Keratinocyte (primary cell): ENCODE results near the gene GPRIN1. TPM values are rescaled to one million over a fixed set of nuclear protein-coding genes. Genes with fewer than 3 reads are reported as not detected.
A peak's percentile ranks its signal among the peaks of the same experiment; 100 is the strongest.

ENCODE experiments used
- DNase-seq: peaks from one replicate; pipeline ENCODE4 v3.0.0-alpha.2; 2011; ENCODE audit warnings: low read depth, missing footprints, low spot score
- FAIRE-seq: peaks from 2 replicates; lab custom pipeline; 2011; peaks lifted over from hg19 to GRCh38; lab: Jason Lieb, UNC
- H2AFZ ChIP-seq: 2 replicates; pipeline ENCODE4 v1.6.0; 2012; ENCODE audit warnings: low read length, control low read depth, inconsistent platforms; ENCODE audit not compliant: control insufficient read depth
- H3K27ac ChIP-seq: 2 replicates; pipeline ENCODE4 v1.5.1; 2011; ENCODE audit warnings: low read length; ENCODE audit not compliant: control insufficient read depth, insufficient read depth
- H3K27me3 ChIP-seq: 3 replicates; pipeline ENCODE4 v1.6.0; 2011; ENCODE audit warnings: low read length; ENCODE audit not compliant: control insufficient read depth, insufficient read depth; ENCODE audit errors: extremely low read depth
- H3K36me3 ChIP-seq, 2 experiments: 2 replicates in 1 of 2; 3 replicates in 1 of 2; pipeline ENCODE4 v1.5.1; 2011; ENCODE audit warnings: low read length in 2 of 2, mild to moderate bottlenecking in 1 of 2; ENCODE audit not compliant: control insufficient read depth in 2 of 2, insufficient read depth in 2 of 2; ENCODE audit errors: extremely low read depth in 1 of 2
- H3K4me1 ChIP-seq: 3 replicates; pipeline ENCODE4 v1.5.1; 2011; ENCODE audit warnings: low read length; ENCODE audit not compliant: control insufficient read depth, insufficient read depth; ENCODE audit errors: extremely low read depth
- H3K4me2 ChIP-seq: 3 replicates; pipeline ENCODE4 v1.6.0; 2011; ENCODE audit warnings: low read depth, low read length; ENCODE audit not compliant: control insufficient read depth, insufficient read depth; ENCODE audit errors: extremely low read depth
- H3K4me3 ChIP-seq, 3 experiments: fragments of 200-600 bp in 1 of 3; sonication (generic) in 1 of 3; 2 replicates in 2 of 3; 3 replicates in 1 of 3; pipeline ENCODE4 v1.5.1; 2011 to 2016; ENCODE audit warnings: low read length in 3 of 3, mild to moderate bottlenecking in 3 of 3, control low read depth in 2 of 3, inconsistent platforms in 1 of 3, low read depth in 1 of 3, mixed read lengths in 1 of 3, mixed run types in 1 of 3, moderate library complexity in 1 of 3; ENCODE audit not compliant: control insufficient read depth in 2 of 3, insufficient read depth in 2 of 3; ENCODE audit errors: extremely low read depth in 1 of 3
- H3K79me2 ChIP-seq: 2 replicates; pipeline ENCODE4 v1.6.0; 2012; ENCODE audit warnings: low read length; ENCODE audit not compliant: control insufficient read depth, insufficient read depth
- H3K9ac ChIP-seq: 3 replicates; pipeline ENCODE4 v1.6.0; 2011; ENCODE audit warnings: low read length; ENCODE audit not compliant: control insufficient read depth, insufficient read depth; ENCODE audit errors: extremely low read depth
- H3K9me1 ChIP-seq: 3 replicates; pipeline ENCODE4 v1.6.0; 2011; ENCODE audit warnings: low read length; ENCODE audit not compliant: control insufficient read depth, insufficient read depth; ENCODE audit errors: extremely low read depth
- H3K9me3 ChIP-seq: 2 replicates; pipeline ENCODE4 v1.5.1; 2012; ENCODE audit warnings: low read depth, low read length; ENCODE audit not compliant: control insufficient read depth
- H4K20me1 ChIP-seq: 3 replicates; pipeline ENCODE4 v1.6.0; 2011; ENCODE audit warnings: low read length; ENCODE audit not compliant: control insufficient read depth, insufficient read depth; ENCODE audit errors: extremely low read depth
- CTCF ChIP-seq, 3 experiments: IDR thresholded peaks in 1 of 3; conservative IDR thresholded peaks in 1 of 3; optimal IDR thresholded peaks in 1 of 3; 2 replicates in 2 of 3; 3 replicates in 1 of 3; pipeline versions ENCODE3 to v1.5.1; 2011; ENCODE audit warnings: low read length in 3 of 3, mild to moderate bottlenecking in 3 of 3, moderate library complexity in 2 of 3, control low read depth in 1 of 3, inconsistent platforms in 1 of 3; ENCODE audit not compliant: insufficient read depth in 2 of 3; ENCODE audit errors: extremely low read depth in 1 of 3
- EZH2 ChIP-seq: IDR thresholded peaks from one replicate; pipeline ENCODE4 v1.6.1; 2012; ENCODE audit warnings: inconsistent platforms, mild to moderate bottlenecking, low read length, moderate library complexity
- dilution Hi-C: fragments of 300-500 bp; cut with MboI; formaldehyde crosslinking; loops from one replicate; pipeline ENCODE4 v1.7.0; 2020; ENCODE audit warnings: low sequenced_read_pairs; ENCODE audit not compliant: extremely low pct_ligation_motif_present
- polyA plus RNA-seq, 5 experiments: library from polyadenylated mRNA; depleted of rRNA in 3 of 5; stranded (reverse) in 3 of 5; stranded (forward) in 1 of 5; unstranded in 1 of 5; fragments of >200 nt; gene quantifications; 1 replicate in 1 of 5; 2 replicates in 3 of 5; 3 replicates in 1 of 5; pipeline versions ENCODE4 v1.2.1 to v1.2.3, GENCODE V29; 2011 to 2012; ENCODE audit warnings: missing spikeins in 2 of 5, low read depth in 1 of 5, low replicate concordance in 1 of 5

Gene GPRIN1
- polyA plus RNA-seq, 1 donor (not counting 4 experiments of a cell fraction or from before 2014, with no cell fraction given) = 4.0 TPM

- DNase-seq (no peak), FAIRE-seq (no peak)
- Histone ChIP-seq H2AFZ (no peak overlapping the region), H3K4me1 (no peaks in the 10 kb centered on the region), H3K36me3 (no peaks in the 10 kb centered on the region), H4K20me1 (no peaks in the 10 kb centered on the region), H3K79me2 (no peaks in the 10 kb centered on the region), H3K27me3 (no peaks in the 10 kb centered on the region), H3K9ac (no peak overlapping the region), H3K9me1 (no peaks in the 10 kb centered on the region), H3K9me3 (no peaks in the 10 kb centered on the region), H3K4me3 (no peak overlapping the region), H3K4me2 (no peak overlapping the region), H3K27ac (no peak overlapping the region)
- TF ChIP-seq EZH2 (no peak), CTCF (optimal IDR thresholded peaks at IDR 0.05 in 1 of 3, IDR thresholded peaks at IDR 0.05 in 1 of 3, conservative IDR thresholded peaks at IDR 0.05 in 1 of 3; ENCODE audit: extremely low read depth in 1 of 3, insufficient read depth in 2 of 3, low read length in 3 of 3) (peak in 2 of 3 experiments; percentile 5 to 16)
- dilution Hi-C loops = no loop called here
These were observed 39.9 kb downstream of the GPRIN1 start for GRCh38 chr5:176570044-176570443.

- Histone ChIP-seq H3K9me1 (no peaks in the 10 kb centered on the region), H3K4me2 (no peak overlapping the region), H3K27ac (no peak overlapping the region), H4K20me1 (no peaks in the 10 kb centered on the region), H2AFZ (no peak overlapping the region), H3K9ac (no peak overlapping the region), H3K4me3 (no peak overlapping the region), H3K4me1 (peaks cover 3% of the 10 kb centered on the region), H3K36me3 (no peaks in the 10 kb centered on the region), H3K9me3 (no peaks in the 10 kb centered on the region), H3K79me2 (no peaks in the 10 kb centered on the region), H3K27me3 (no peaks in the 10 kb centered on the region)
- TF ChIP-seq CTCF (optimal IDR thresholded peaks at IDR 0.05 in 1 of 3, IDR thresholded peaks at IDR 0.05 in 1 of 3, conservative IDR thresholded peaks at IDR 0.05 in 1 of 3; ENCODE audit: extremely low read depth in 1 of 3, insufficient read depth in 2 of 3, low read length in 3 of 3) = no peak
- TF ChIP-seq EZH2 = no peak
- dilution Hi-C loops = no loop called here
- no peak for FAIRE-seq
- DNase-seq = no peak
These were observed 41.3 kb downstream of the GPRIN1 start for GRCh38 chr5:176568657-176569056.
